Effector memory CD8-positive, alpha-beta T cell (primary cell): ENCODE measurements around the gene ACOXL.

Experiments
- ATAC-seq: fragments of 150-1000 bp; cut with Tn5 transposase; replicated peaks from 2 replicates; pipeline ENCODE4 v1.10.0; 2021; ENCODE audit warnings: mild to moderate bottlenecking, moderate library complexity
- DNase-seq, 3 experiments: peaks; one replicate each; pipeline ENCODE4 v3.0.0; 2021
- H3K27ac Mint-ChIP-seq, 2 donors: one replicate each; pipeline ENCODE4 v1.8.0; 2022; ENCODE audit warnings: mild to moderate bottlenecking in 2 of 2, mixed read lengths in 2 of 2, moderate library complexity in 2 of 2
- H3K27me3 Mint-ChIP-seq, 2 donors: one replicate each; pipeline ENCODE4 v1.8.0; 2022; ENCODE audit warnings: mixed read lengths in 2 of 2
- H3K36me3 Mint-ChIP-seq: one replicate; pipeline ENCODE4 v1.8.0; 2022; ENCODE audit warnings: mild to moderate bottlenecking, moderate library complexity, mixed read lengths; ENCODE audit not compliant: insufficient read depth
- H3K4me1 Mint-ChIP-seq, 2 donors: one replicate each; pipeline ENCODE4 v1.8.0; 2022; ENCODE audit warnings: low read depth in 2 of 2, mixed read lengths in 2 of 2
- H3K4me3 Mint-ChIP-seq, 2 donors: one replicate each; pipeline ENCODE4 v1.8.0; 2022; ENCODE audit warnings: mild to moderate bottlenecking in 2 of 2, mixed read lengths in 2 of 2, moderate library complexity in 2 of 2
- H3K9me3 Mint-ChIP-seq, 2 donors: one replicate each; pipeline ENCODE4 v1.8.0; 2022; ENCODE audit warnings: mixed read lengths in 2 of 2

Gene ACOXL

GRCh38 chr2:111053266-111053665 is 320.9 kb downstream of the ACOXL start:
- H3K9me3 Mint-ChIP-seq: no peaks in the 10 kb centered on the region
- H3K27ac Mint-ChIP-seq: no peak overlapping the region
- H3K27me3 Mint-ChIP-seq: peaks cover 24 to 27% of the 10 kb centered on the region in 2 donors
- ATAC-seq: no peak
- H3K4me3 Mint-ChIP-seq: no peak overlapping the region
- no peak for DNase-seq
- H3K4me1 Mint-ChIP-seq: peaks cover 17 to 18% of the 10 kb centered on the region in 2 donors
- H3K36me3 Mint-ChIP-seq: peaks cover 5% of the 10 kb centered on the region

- peaks cover 24 to 27% of the 10 kb centered on the region in 2 donors for H3K27me3 Mint-ChIP-seq
- H3K4me1 Mint-ChIP-seq: peaks cover 14 to 17% of the 10 kb centered on the region in 2 donors
These were observed 321.6 kb downstream of the ACOXL start for GRCh38 chr2:111053825-111054515.

GRCh38 chr2:111054791-111055691 is 322.7 kb downstream of the ACOXL start:
- DNase-seq: no peak
- H3K4me3 Mint-ChIP-seq: no peak overlapping the region

More at GRCh38 chr2:111053825-111054515, 321.6 kb downstream of the ACOXL start:
- Mint-ChIP-seq H3K9me3 (no peaks in the 10 kb centered on the region), H3K27ac (no peak overlapping the region), H3K36me3 (peaks cover 5% of the 10 kb centered on the region), H3K4me3 (no peak overlapping the region)
- ATAC-seq (no peak), DNase-seq (no peak)

GRCh38 chr2:111055735-111056134 is 323.4 kb downstream of the ACOXL start:
- Mint-ChIP-seq H3K27ac (no peak overlapping the region), H3K27me3 (peaks cover 27 to 35% of the 10 kb centered on the region in 2 donors), H3K4me1 (peaks cover 6 to 7% of the 10 kb centered on the region in 2 donors), H3K9me3 (peaks cover 4 to 6% of the 10 kb centered on the region in 2 donors), H3K4me3 (no peak overlapping the region), H3K36me3 (no peaks in the 10 kb centered on the region)
- no peak for ATAC-seq
- DNase-seq: no peak

More at GRCh38 chr2:111054791-111055691, 322.7 kb downstream of the ACOXL start:
- ATAC-seq: no peak
- H3K27ac Mint-ChIP-seq: no peak overlapping the region
- H3K36me3 Mint-ChIP-seq: no peaks in the 10 kb centered on the region
- H3K4me1 Mint-ChIP-seq: peaks cover 11 to 13% of the 10 kb centered on the region in 2 donors
- H3K9me3 Mint-ChIP-seq: peaks cover 0 to 4% of the 10 kb centered on the region in 2 donors
- H3K27me3 Mint-ChIP-seq: peaks cover 27 to 28% of the 10 kb centered on the region in 2 donors

DNA sequence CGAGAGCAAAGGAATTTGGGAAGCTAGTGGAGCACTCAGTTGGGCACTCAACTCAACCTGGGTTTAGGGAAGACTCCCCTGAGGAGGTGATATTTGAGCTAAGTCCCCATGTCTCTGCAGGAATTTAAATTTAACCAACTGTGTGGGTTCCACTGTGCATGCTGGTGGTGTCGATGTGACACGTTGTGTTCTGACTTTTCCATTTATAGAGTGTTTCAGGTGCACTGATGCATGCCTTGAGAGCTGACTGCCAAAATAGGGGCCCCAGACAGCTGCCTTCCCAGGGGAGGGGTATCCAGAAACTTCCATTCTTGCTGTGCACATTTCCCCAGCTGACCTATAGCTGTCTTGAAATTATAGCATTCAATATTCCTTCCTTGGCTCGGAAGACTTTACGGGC is 324.7 kb downstream of the ACOXL start:
- no peak overlapping the region for H3K4me3 Mint-ChIP-seq
- H3K27me3 Mint-ChIP-seq: peaks cover 27 to 45% of the 10 kb centered on the region in 2 donors
- H3K4me1 Mint-ChIP-seq: peaks cover 0 to 5% of the 10 kb centered on the region in 2 donors
- no peak for ATAC-seq
- peaks cover 7 to 8% of the 10 kb centered on the region in 2 donors for H3K9me3 Mint-ChIP-seq
- no peaks in the 10 kb centered on the region for H3K36me3 Mint-ChIP-seq
- no peak overlapping the region for H3K27ac Mint-ChIP-seq
- DNase-seq: no peak

DNA sequence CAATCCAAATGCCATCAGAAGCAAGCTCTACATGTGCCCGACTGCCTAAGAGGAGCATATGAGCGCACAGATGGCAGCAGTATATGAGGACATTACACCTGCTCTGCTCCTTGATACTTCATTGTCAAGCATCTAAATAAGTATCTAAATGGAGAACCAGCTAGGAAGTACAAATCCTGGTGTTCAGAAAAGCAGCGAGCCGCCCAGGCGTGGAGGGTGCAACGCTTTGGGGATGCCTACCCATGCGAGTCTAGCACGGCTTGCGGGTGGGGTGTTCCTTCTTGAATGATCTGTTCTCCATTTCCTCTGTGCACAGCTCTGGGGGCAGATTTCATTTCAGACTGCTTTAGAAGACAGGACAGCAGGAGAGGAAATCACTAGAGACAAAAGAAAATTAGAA is 325.3 kb downstream of the ACOXL start:
- Mint-ChIP-seq H3K4me1 (peaks cover 0 to 5% of the 10 kb centered on the region in 2 donors), H3K9me3 (peaks cover 7 to 8% of the 10 kb centered on the region in 2 donors), H3K27ac (no peak overlapping the region), H3K27me3 (peaks cover 27 to 44% of the 10 kb centered on the region in 2 donors), H3K4me3 (no peak overlapping the region), H3K36me3 (no peaks in the 10 kb centered on the region)
- DNase-seq (no peak), ATAC-seq (no peak)

- H3K4me3 Mint-ChIP-seq: no peak overlapping the region
- no peaks in the 10 kb centered on the region for H3K36me3 Mint-ChIP-seq
- peaks cover 25 to 39% of the 10 kb centered on the region in 2 donors for H3K27me3 Mint-ChIP-seq
- no peak for ATAC-seq
- H3K27ac Mint-ChIP-seq: no peak overlapping the region
- H3K4me1 Mint-ChIP-seq: peaks cover 0 to 2% of the 10 kb centered on the region in 2 donors
- DNase-seq: no peak
- peaks cover 7 to 8% of the 10 kb centered on the region in 2 donors for H3K9me3 Mint-ChIP-seq
These were observed 325.9 kb downstream of the ACOXL start for GRCh38 chr2:111058264-111058663.

- Mint-ChIP-seq H3K27me3 (peaks cover 0 to 27% of the 10 kb centered on the region in 2 donors), H3K27ac (no peak overlapping the region), H3K4me1 (peaks cover 2 to 14% of the 10 kb centered on the region in 2 donors), H3K36me3 (no peaks in the 10 kb centered on the region), H3K4me3 (no peak overlapping the region), H3K9me3 (peaks cover 7 to 8% of the 10 kb centered on the region in 2 donors)
- DNase-seq (no peak), ATAC-seq (no peak)
These were observed 328.8 kb downstream of the ACOXL start for GRCh38 chr2:111061191-111061590.

DNA sequence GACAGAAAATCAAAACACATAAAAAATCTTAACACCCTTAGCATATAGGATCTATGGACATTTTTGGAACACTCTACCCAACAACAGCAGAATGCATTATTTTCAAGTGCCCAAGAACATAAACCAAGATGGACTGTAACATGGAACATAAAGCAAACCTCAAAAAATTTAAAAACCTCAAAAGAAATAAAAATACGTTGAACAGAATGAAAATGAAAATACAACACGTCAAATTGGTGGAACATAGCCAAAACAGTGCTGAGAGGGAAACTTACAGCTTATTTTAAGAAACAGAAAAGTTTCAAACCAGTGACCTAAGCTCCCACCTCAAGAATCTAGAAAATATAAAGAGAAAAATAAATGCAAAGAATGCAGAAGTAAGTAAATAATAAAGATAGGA is 330.0 kb downstream of the ACOXL start:
- ATAC-seq (no peak), DNase-seq (no peak)
- H3K27me3 Mint-ChIP-seq: peaks cover 0 to 27% of the 10 kb centered on the region in 2 donors
- no peak overlapping the region for H3K27ac Mint-ChIP-seq
- H3K36me3 Mint-ChIP-seq: no peaks in the 10 kb centered on the region
- no peak overlapping the region for H3K4me3 Mint-ChIP-seq
- peaks cover 3 to 16% of the 10 kb centered on the region in 2 donors for H3K4me1 Mint-ChIP-seq
- peaks cover 7 to 8% of the 10 kb centered on the region in 2 donors for H3K9me3 Mint-ChIP-seq

DNA sequence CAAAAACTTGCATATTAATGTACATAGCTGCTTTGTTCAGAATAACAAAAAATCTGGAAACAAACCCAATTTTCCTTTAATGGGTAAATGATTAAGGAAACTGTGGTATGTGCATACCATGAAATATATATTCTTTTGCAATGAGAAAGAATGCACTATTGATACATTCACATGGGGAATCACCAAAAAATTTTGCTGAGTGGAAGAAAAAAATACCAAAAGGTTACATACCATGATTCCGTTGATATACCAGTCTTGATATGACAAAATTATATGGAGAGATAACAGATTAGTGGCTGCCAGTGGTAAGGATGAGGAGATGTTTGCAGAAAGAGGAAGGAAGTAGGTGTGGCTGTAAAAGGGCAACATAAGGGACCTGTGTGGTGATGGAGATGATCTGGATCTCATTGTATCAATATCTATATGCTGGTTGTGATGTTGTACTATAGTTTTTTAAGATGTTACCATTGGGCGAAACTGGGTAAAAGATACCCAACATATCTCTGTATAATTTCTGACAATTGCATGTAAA is 333.8 kb downstream of the ACOXL start:
- peaks cover 0 to under 1% of the 10 kb centered on the region in 2 donors for H3K9me3 Mint-ChIP-seq
- H3K27ac Mint-ChIP-seq: no peak overlapping the region
- H3K36me3 Mint-ChIP-seq: no peaks in the 10 kb centered on the region
- H3K4me1 Mint-ChIP-seq: peaks cover 3 to 16% of the 10 kb centered on the region in 2 donors
- H3K4me3 Mint-ChIP-seq: peak overlapping the region in 1 of 2 donors; percentile 38
- H3K27me3 Mint-ChIP-seq: peaks cover 0 to 6% of the 10 kb centered on the region in 2 donors
- DNase-seq (no peak), ATAC-seq (peak; percentile 33)

GRCh38 chr2:111068435-111069058 is 336.2 kb downstream of the ACOXL start:
- no peak for DNase-seq

GRCh38 chr2:111069722-111070121 is 337.3 kb downstream of the ACOXL start:
- no peak for ATAC-seq
- peaks cover 3% of the 10 kb centered on the region for H3K36me3 Mint-ChIP-seq
- no peak for DNase-seq
- no peak overlapping the region for H3K27ac Mint-ChIP-seq
- no peaks in the 10 kb centered on the region for H3K27me3 Mint-ChIP-seq
- H3K4me3 Mint-ChIP-seq: no peak overlapping the region
- no peaks in the 10 kb centered on the region for H3K9me3 Mint-ChIP-seq
- peaks cover 5 to 15% of the 10 kb centered on the region in 2 donors for H3K4me1 Mint-ChIP-seq

More at GRCh38 chr2:111068435-111069058, 336.2 kb downstream of the ACOXL start:
- no peak overlapping the region for H3K4me3 Mint-ChIP-seq
- H3K9me3 Mint-ChIP-seq: no peaks in the 10 kb centered on the region
- ATAC-seq: no peak
- no peaks in the 10 kb centered on the region for H3K36me3 Mint-ChIP-seq
- H3K27ac Mint-ChIP-seq: no peak overlapping the region
- no peaks in the 10 kb centered on the region for H3K27me3 Mint-ChIP-seq
- peaks cover 5 to 16% of the 10 kb centered on the region in 2 donors for H3K4me1 Mint-ChIP-seq
